Colonic mucosa (tissue), 4 donors: ENCODE data around the gene IRF8. TPM values are rescaled to one million over a fixed set of nuclear protein-coding genes. Genes with fewer than 3 reads are reported as not detected.

Source experiments
- DNase-seq: peaks from one replicate; pipeline ENCODE4 v3.0.0-alpha.2; 2020
- H3K27ac ChIP-seq: fragments of 200-600 bp; one replicate; pipeline ENCODE4 v1.8.0; 2021
- H3K27me3 ChIP-seq: fragments of 200-600 bp; one replicate; pipeline ENCODE4 v1.8.0; 2021
- H3K36me3 ChIP-seq: fragments of 200-600 bp; one replicate; pipeline ENCODE4 v1.8.0; 2021
- H3K4me1 ChIP-seq: fragments of 200-600 bp; one replicate; pipeline ENCODE4 v1.8.0; 2021; ENCODE audit warnings: mild to moderate bottlenecking
- H3K4me3 ChIP-seq: fragments of 200-600 bp; one replicate; pipeline ENCODE4 v1.8.0; 2021
- H3K9ac ChIP-seq, 2 donors: one replicate each; pipeline ENCODE4 v1.7.0; 2013; ENCODE audit warnings: control low read depth in 2 of 2, low read depth in 2 of 2, low read length in 2 of 2
- H3K9me3 ChIP-seq: fragments of 200-600 bp; one replicate; pipeline ENCODE4 v1.8.0; 2021
- intact Hi-C: fragments of 100-400 bp; cut with DNase I; formaldehyde crosslinking; loops from one replicate; pipeline ENCODE4 v1.14.1; 2022
- total RNA-seq, 2 donors: library from RNA; stranded (reverse); fragmentation: NEBNext Ultra II Directional in 1 of 2; extraction: Animal tissue kit (Norgen Biotek cat#: 25700) in 1 of 2; gene quantifications; one replicate each; pipeline ENCODE4 v1.2.1, GENCODE V29; 2021
- TF ChIP-seq, protein P1 (sequence below): fragments of 200-600 bp; IDR thresholded peaks from one replicate; pipeline ENCODE4 v1.8.0; 2022; ENCODE audit warnings: antibody characterized with exemption, mild to moderate bottlenecking
- donor health status: healthy.
- donor health status: DM: no; HTN: no; CAD: no.
- donor health status: DM: no; HTN: no; CAD: no.

The IRF8 gene
- total RNA-seq, 2 donors from 2014 or later = 25.1 to 52.5 TPM

DNA sequence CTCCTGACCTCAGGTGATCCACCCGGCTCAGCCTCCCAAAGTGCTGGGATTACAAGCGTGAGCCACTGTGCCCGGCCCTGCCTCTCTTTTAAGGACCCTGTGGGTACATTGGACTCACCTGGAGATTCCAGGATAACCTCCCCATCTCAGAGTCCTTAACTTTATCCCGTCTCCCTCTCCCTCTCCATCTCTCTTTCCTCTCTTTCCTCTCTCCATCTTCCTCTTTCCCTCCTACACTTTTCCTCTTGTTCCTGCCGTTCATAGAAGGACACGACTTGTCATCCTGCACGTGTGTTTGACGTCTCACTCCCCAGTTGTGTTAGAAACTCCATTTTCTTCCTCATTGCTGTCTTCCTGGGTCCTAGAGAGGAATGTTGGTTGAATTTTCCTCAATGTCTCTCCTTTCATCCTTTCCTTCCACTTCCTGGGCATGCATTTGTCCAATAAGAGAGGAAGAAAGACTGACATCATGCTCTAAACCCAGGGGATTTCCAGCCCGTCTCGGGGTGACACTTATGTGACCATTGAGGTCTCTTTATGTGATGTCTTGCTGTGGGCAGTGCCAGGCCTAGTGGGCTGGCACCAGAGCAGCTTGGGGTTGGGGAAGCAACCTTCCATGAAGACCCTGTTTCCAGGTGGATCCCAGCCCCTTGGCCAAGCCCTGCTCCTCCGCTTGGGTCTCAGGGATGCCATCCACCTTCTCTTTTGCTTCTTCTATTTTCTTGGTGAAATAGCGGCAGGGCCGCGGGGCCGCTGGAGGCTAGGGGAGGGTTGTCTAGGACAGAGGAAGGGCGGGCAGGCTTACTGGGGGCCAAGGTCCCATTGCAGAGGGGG is 39.8 kb upstream of the IRF8 start:
- Histone ChIP-seq H3K27me3 (no peaks in the 10 kb centered on the region), H3K9ac (no peak overlapping the region), H3K36me3 (no peaks in the 10 kb centered on the region), H3K27ac (no peak overlapping the region), H3K9me3 (no peaks in the 10 kb centered on the region), H3K4me1 (no peaks in the 10 kb centered on the region), H3K4me3 (no peak overlapping the region)
- TF ChIP-seq, protein P1, sequence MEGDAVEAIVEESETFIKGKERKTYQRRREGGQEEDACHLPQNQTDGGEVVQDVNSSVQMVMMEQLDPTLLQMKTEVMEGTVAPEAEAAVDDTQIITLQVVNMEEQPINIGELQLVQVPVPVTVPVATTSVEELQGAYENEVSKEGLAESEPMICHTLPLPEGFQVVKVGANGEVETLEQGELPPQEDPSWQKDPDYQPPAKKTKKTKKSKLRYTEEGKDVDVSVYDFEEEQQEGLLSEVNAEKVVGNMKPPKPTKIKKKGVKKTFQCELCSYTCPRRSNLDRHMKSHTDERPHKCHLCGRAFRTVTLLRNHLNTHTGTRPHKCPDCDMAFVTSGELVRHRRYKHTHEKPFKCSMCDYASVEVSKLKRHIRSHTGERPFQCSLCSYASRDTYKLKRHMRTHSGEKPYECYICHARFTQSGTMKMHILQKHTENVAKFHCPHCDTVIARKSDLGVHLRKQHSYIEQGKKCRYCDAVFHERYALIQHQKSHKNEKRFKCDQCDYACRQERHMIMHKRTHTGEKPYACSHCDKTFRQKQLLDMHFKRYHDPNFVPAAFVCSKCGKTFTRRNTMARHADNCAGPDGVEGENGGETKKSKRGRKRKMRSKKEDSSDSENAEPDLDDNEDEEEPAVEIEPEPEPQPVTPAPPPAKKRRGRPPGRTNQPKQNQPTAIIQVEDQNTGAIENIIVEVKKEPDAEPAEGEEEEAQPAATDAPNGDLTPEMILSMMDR = no peak
- peak; percentile 15 for DNase-seq
- intact Hi-C loops = no loop called here

DNA sequence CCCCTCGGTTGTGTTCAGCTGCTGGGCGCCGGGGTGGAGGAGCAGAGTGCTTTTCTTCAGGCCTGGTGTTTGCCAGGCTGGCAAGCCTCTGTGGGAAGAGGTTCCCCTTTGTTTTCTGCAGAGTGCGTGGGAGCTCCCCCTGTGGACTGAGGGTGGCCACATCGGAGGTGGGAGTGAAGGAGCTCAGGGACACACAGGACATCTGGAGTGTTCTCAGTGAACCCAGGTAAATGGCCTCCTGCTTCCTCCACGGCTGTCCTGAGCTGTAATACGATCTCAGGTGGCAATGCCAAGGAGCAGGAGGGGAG is 39.2 kb upstream of the IRF8 start:
- intact Hi-C loops = no loop called here
- no peak for DNase-seq
- no peak overlapping the region for H3K9ac ChIP-seq
- TF ChIP-seq, protein P1 = no peak
- no peaks in the 10 kb centered on the region for H3K9me3 ChIP-seq
- no peaks in the 10 kb centered on the region for H3K27me3 ChIP-seq
- no peaks in the 10 kb centered on the region for H3K36me3 ChIP-seq
- H3K4me3 ChIP-seq = no peak overlapping the region
- no peak overlapping the region for H3K27ac ChIP-seq
- H3K4me1 ChIP-seq = no peaks in the 10 kb centered on the region

DNA sequence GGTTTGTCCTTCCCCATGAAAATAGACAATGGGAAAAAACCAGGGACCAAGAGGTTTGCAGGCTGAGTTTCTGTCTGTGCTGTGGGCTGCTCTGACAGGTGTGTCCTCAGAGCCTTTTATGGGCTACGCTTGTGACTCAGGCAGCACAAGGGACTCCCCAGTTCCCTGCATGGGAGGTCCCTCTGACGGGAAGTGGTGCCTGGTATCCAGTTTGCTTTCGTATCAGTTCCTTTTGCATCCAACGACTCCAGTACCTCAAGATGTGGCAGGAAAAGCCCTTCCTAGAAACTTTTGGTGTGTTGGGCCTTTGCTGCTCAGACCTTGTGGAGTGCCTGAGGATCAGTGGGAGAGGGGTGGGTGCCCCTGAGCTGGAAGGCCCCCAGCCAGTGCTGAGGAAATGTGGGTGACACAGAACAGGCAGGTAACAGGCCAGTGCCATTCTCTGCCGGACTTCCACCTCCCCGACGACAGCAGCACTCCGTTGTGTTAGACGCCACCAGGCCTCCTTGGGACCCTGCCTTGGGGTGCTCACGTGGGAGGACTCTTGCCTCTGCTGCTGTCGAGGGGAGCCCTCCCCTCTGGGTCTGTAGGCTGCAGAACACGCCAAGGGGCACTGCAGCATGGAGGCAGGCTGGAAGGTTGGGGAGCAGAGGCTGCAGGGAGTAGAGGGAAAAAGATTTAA is 38.4 kb upstream of the IRF8 start:
- no peaks in the 10 kb centered on the region for H3K36me3 ChIP-seq
- H3K9me3 ChIP-seq = no peaks in the 10 kb centered on the region
- peak; percentile 14 for DNase-seq
- H3K27ac ChIP-seq = no peak overlapping the region
- no peaks in the 10 kb centered on the region for H3K4me1 ChIP-seq
- intact Hi-C loops = no loop called here
- no peak overlapping the region for H3K4me3 ChIP-seq
- H3K9ac ChIP-seq = no peak overlapping the region
- H3K27me3 ChIP-seq = no peaks in the 10 kb centered on the region
- TF ChIP-seq, protein P1 = no peak

DNA sequence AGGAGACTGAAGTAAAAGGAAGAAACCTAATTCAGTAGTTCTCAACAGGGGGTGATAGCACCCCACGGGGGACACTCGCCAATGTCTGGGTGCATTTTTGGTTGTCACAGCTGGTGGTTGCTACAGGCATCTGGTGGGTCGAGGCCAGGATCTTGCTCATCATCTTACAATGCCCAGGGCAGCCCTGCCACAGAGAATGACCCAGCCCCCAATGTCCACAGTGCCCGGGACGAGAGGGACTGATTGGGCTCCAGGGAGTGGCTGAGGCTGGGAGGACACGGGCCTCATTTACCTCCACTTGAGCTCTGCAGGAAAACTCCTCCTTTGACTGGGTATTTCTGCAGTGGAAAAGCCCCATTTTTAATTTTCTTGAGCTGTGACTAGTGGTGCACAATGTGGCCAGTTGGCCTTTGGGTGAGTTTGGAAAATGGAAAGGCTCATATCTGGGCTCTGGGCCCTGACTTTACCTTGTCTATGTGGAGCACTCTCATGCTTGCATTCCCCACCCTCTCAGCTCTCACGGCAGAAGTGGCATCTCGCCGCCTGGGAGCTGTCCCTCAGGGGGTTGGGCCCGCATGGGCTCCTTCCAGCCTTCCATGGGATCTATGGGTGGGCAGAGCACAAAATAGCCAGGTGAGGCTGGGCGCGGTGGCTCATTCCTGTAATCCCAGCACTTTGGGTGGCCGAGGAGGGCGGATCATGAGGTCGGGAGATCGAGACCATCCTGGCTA is 37.7 kb upstream of the IRF8 start:
- H3K4me1 ChIP-seq = no peaks in the 10 kb centered on the region
- H3K27me3 ChIP-seq = no peaks in the 10 kb centered on the region
- no peak overlapping the region for H3K27ac ChIP-seq
- TF ChIP-seq, protein P1 = no peak
- H3K9ac ChIP-seq = no peak overlapping the region
- intact Hi-C loops = no loop called here
- no peaks in the 10 kb centered on the region for H3K9me3 ChIP-seq
- H3K36me3 ChIP-seq = no peaks in the 10 kb centered on the region
- H3K4me3 ChIP-seq = no peak overlapping the region
- DNase-seq = peak; percentile 0

DNA sequence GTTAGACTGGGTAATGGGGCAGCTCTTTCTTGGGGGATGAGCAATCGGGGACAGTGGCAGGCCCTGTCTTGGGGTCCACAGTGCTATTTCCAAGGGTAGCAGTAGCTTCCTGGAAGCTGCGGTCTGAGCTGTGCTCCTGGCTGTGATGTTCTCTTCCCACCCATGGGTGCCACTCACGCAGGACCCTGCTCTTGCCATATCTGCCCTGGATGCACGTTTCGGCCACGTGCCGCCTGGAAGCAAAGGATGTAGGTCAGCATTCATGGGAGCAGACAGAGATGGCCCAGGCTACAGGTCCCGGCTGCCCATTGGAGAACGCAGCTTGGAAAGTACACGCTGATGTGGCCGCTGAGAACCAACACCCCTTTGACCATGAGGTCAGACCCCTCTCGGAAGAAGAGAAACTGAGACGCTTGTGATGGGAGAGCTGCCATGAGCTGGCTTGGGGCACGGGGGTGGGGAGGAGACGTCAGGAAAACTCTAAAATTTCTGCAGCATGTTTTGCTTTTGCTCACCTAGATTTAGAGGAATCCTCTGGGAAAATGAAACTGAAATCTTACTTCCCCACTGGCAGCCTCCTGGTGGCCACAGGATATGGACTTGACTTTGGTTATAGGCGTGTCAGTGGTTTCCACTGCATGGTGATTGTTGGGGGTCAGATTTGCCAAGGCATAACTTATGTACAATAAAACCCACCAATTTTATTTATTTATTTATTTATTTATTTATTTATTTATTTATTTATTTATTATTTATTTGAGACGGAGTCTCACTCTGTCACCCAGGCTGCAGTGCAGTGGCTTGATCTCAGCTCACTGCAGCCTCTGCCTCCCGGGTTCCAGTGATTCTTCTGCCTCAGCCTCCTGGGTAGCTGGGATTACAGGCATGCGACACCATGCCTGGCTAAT is 36.2 kb upstream of the IRF8 start:
- no peak overlapping the region for H3K27ac ChIP-seq
- TF ChIP-seq, protein P1 = no peak
- no peaks in the 10 kb centered on the region for H3K27me3 ChIP-seq
- DNase-seq = peak; percentile 12
- H3K36me3 ChIP-seq = no peaks in the 10 kb centered on the region
- H3K9ac ChIP-seq = no peak overlapping the region
- H3K4me3 ChIP-seq = no peak overlapping the region
- H3K9me3 ChIP-seq = no peaks in the 10 kb centered on the region
- intact Hi-C loops = no loop called here
- no peaks in the 10 kb centered on the region for H3K4me1 ChIP-seq
